HUES48 (cell line): ENCODE data around the gene RECK.

Source experiments
- H3K27ac ChIP-seq: one replicate; pipeline ENCODE4 v1.7.0; 2013; ENCODE audit warnings: low read depth, low read length, inconsistent platforms
- H3K27me3 ChIP-seq: 2 replicates; pipeline ENCODE4 v1.6.1; 2013; ENCODE audit warnings: mild to moderate bottlenecking, low read length; ENCODE audit not compliant: control insufficient read depth, insufficient read depth
- H3K36me3 ChIP-seq: 2 replicates; pipeline ENCODE4 v1.6.1; 2013; ENCODE audit warnings: low read length; ENCODE audit not compliant: control insufficient read depth, insufficient read depth
- H3K4me1 ChIP-seq: 2 replicates; pipeline ENCODE4 v1.6.1; 2013; ENCODE audit warnings: mild to moderate bottlenecking, low read length; ENCODE audit not compliant: control insufficient read depth, insufficient read depth
- H3K4me3 ChIP-seq: 2 replicates; pipeline ENCODE4 v1.5.1; 2013; ENCODE audit warnings: mild to moderate bottlenecking, low read depth, low read length
- H3K9ac ChIP-seq: 2 replicates; pipeline ENCODE4 v1.6.1; 2013; ENCODE audit warnings: mild to moderate bottlenecking, low read depth, low read length, moderate library complexity
- H3K9me3 ChIP-seq: 2 replicates; pipeline ENCODE4 v1.6.1; 2013; ENCODE audit warnings: low read length; ENCODE audit not compliant: control insufficient read depth, insufficient read depth

The RECK gene

GRCh38 chr9:36029765-36030528, 6.8 kb upstream of the RECK start:
- H3K36me3 ChIP-seq: no peaks in the 10 kb centered on the region
- no peaks in the 10 kb centered on the region for H3K9me3 ChIP-seq
- H3K27ac ChIP-seq: no peak overlapping the region
- no peak overlapping the region for H3K4me3 ChIP-seq
- no peaks in the 10 kb centered on the region for H3K4me1 ChIP-seq
- no peaks in the 10 kb centered on the region for H3K27me3 ChIP-seq
- H3K9ac ChIP-seq: no peak overlapping the region

DNA sequence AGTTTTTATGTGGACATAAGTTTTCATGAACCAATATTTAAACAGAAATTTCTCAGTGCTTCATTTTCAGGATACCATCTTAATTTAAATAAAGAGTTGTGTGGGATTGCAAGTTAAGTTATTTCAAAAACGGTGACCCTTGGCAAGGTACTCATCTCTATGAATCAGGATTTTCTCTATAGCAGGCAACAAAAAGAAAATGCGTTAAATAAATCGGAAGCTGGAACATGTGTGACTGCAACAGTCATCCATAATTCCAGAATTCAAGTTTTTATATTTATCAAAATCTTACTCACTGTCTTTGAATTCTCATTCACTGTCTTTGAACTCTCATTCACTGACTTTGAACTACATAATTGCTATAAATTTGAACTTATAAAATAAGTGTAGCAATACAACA, 5.8 kb upstream of the RECK start:
- no peaks in the 10 kb centered on the region for H3K4me1 ChIP-seq
- H3K27me3 ChIP-seq: no peaks in the 10 kb centered on the region
- H3K36me3 ChIP-seq: no peaks in the 10 kb centered on the region
- H3K27ac ChIP-seq: no peak overlapping the region
- H3K9ac ChIP-seq: no peak overlapping the region
- H3K9me3 ChIP-seq: no peaks in the 10 kb centered on the region
- H3K4me3 ChIP-seq: no peak overlapping the region

DNA sequence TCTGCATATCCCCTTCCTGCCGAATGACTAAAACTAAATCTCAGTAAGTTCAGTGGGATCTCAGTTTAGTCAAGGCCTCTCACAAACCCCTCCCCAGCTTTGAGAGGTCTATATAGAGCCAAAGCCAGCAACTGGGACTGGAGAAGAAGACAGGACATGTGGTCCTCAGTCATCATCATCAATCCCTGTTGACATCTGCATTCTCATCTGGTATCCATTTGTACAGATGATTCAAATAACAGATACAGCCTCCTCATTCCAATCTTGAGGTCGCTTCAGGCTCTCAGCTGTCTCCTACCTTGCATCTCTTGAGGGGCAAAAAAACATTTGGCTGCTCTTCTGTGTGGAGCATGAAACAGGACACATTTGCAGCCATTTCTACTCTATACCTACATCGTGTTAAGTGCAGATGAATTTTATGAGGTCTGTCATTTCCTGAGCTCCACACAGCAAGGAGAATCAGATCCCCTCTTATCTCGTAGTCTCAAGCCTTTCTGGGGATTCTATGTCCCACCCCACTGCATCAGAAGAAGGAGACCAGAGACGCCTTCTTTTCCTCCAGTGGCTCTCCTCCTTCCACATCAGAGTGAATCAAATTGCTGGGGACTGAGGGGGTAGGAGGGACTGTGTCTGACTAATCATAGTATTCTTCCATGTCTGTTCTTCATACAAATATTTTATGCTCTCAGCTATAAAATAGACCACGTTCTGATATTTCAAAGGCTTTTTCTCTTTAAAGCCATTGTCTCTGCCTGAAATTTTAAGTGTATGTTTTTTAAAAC, 4.7 kb upstream of the RECK start:
- Histone ChIP-seq H3K4me1 (no peaks in the 10 kb centered on the region), H3K36me3 (no peaks in the 10 kb centered on the region), H3K9me3 (no peaks in the 10 kb centered on the region), H3K27me3 (no peaks in the 10 kb centered on the region), H3K4me3 (no peak overlapping the region), H3K27ac (no peak overlapping the region), H3K9ac (no peak overlapping the region)

- Histone ChIP-seq H3K9ac (no peak overlapping the region), H3K4me1 (no peaks in the 10 kb centered on the region), H3K27me3 (no peaks in the 10 kb centered on the region), H3K9me3 (no peaks in the 10 kb centered on the region), H3K27ac (no peak overlapping the region), H3K36me3 (no peaks in the 10 kb centered on the region), H3K4me3 (no peak overlapping the region)
These were observed 2.9 kb upstream of the RECK start for GRCh38 chr9:36033788-36034187.

DNA sequence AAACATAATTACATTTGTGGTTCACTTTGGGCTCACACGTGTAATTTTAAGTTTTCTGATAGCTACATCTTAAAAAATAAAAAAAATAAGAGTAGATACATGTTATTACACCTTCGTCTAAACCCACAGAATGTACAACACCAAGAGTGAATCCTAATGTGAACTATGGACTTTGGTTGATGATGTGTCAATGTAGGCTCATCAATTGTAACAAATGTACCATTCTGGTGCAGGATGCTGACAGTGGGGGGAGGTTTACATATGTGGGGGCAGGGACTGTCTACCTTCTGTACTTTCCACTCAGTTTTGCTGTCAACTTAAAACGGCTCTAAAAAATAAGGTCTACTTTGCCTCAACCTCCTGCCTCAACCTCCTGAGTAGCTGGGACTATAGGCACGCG, 2.5 kb upstream of the RECK start:
- Histone ChIP-seq H3K9me3 (no peaks in the 10 kb centered on the region), H3K27me3 (no peaks in the 10 kb centered on the region), H3K36me3 (no peaks in the 10 kb centered on the region), H3K4me3 (no peak overlapping the region), H3K27ac (no peak overlapping the region), H3K9ac (no peak overlapping the region), H3K4me1 (no peaks in the 10 kb centered on the region)

DNA sequence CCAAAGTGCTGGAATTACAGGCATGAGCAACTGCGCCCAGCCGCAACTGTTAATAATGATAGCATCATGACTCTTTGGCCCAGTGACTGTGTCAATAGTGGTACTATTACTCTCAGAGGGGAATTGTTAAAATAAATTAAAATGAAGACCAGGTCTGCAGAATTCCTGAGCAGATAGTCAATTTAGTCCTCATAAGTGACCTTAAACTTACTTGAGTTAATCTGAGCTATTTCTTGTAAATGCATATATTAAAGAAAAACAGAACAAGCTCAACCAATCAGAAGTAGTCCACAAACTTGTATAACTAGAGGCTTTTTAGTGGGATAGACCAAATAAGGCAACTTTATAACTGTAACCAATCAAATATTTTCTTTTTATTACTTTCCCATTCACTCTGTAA, 1.7 kb upstream of the RECK start:
- Histone ChIP-seq H3K9ac (no peak overlapping the region), H3K9me3 (no peaks in the 10 kb centered on the region), H3K4me1 (no peaks in the 10 kb centered on the region), H3K27ac (no peak overlapping the region), H3K36me3 (no peaks in the 10 kb centered on the region), H3K4me3 (no peak overlapping the region), H3K27me3 (no peaks in the 10 kb centered on the region)

GRCh38 chr9:36036253-36036779, 397 bp upstream of the RECK start:
- H3K4me3 ChIP-seq: peak overlapping the region; percentile 82
- peak overlapping the region; percentile 83 for H3K27ac ChIP-seq
- no peaks in the 10 kb centered on the region for H3K27me3 ChIP-seq
- no peaks in the 10 kb centered on the region for H3K9me3 ChIP-seq
- peak overlapping the region; percentile 41 for H3K9ac ChIP-seq
- H3K4me1 ChIP-seq: peaks cover 4% of the 10 kb centered on the region; the same call in 1 of the 2 replicates
- no peaks in the 10 kb centered on the region for H3K36me3 ChIP-seq

GRCh38 chr9:36037549-36038122, 923 bp downstream of the RECK start:
- Histone ChIP-seq H3K9ac (peak overlapping the region; percentile 72), H3K27ac (peak overlapping the region; percentile 85)

DNA sequence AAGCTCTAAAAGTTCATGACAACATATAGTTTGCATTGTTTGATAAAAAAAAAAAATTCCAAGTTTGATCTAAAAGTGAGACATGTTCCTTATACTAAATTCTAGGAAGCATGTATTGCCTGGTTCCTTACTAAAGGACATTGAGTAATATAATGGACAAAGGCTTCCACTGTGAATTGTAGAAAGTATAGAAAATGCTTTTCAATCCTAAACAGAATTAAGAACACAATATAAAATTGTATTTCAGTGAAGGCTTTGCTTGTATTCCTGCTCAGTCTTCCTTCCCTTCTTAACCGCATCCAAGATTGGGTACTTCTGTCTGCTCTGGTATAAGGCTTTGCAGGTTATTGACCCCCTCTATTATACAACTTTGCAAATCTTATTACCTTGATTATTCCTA, 2.4 kb downstream of the RECK start:
- Histone ChIP-seq H3K27me3 (no peaks in the 10 kb centered on the region), H3K9me3 (no peaks in the 10 kb centered on the region), H3K9ac (no peak overlapping the region), H3K4me3 (no peak overlapping the region), H3K27ac (no peak overlapping the region), H3K36me3 (no peaks in the 10 kb centered on the region), H3K4me1 (peaks cover 6% of the 10 kb centered on the region; the same call in 1 of the 2 replicates)

More at GRCh38 chr9:36037549-36038122, 923 bp downstream of the RECK start:
- Histone ChIP-seq H3K36me3 (no peaks in the 10 kb centered on the region), H3K4me1 (peaks cover 6% of the 10 kb centered on the region; the same call in 1 of the 2 replicates), H3K27me3 (no peaks in the 10 kb centered on the region), H3K4me3 (peak overlapping the region; percentile 82), H3K9me3 (no peaks in the 10 kb centered on the region)

GRCh38 chr9:36039696-36040095, 3.0 kb downstream of the RECK start:
- H3K4me3 ChIP-seq: no peak overlapping the region

More at GRCh38 chr9:36039696-36040095, 3.0 kb downstream of the RECK start:
- no peaks in the 10 kb centered on the region for H3K9me3 ChIP-seq
- H3K27ac ChIP-seq: no peak overlapping the region
- H3K36me3 ChIP-seq: no peaks in the 10 kb centered on the region
- H3K9ac ChIP-seq: no peak overlapping the region
- no peaks in the 10 kb centered on the region for H3K27me3 ChIP-seq
- H3K4me1 ChIP-seq: peaks cover 11% of the 10 kb centered on the region; the same call in 1 of the 2 replicates
